ENCODE data around the gene ZNF236. TPM values are rescaled to one million over a fixed set of nuclear protein-coding genes. Genes with fewer than 3 reads are reported as not detected.

The ZNF236 gene
- total and polyA plus RNA-seq, 2 of the 13 experiments (the other 11 are each of a cell fraction or from before 2014, with no cell fraction given), result 3.0 to 7.2 TPM

- ChIA-PET CTCF (ENCODE audit: low intra/inter-chr PET ratio, low total read pairs) (no interaction called here), POLR2A (no interaction called here)
- Histone ChIP-seq H3K27me3 (ENCODE audit: control insufficient read depth in 1 of 2, insufficient read depth in 2 of 2, low read length in 2 of 2) (no peaks in the 10 kb centered on the region; a peak in 1 of 5 replicates), H3K36me3 (replicated peaks in 1 of 2; ENCODE audit: control insufficient read depth in 1 of 2, insufficient read depth in 2 of 2, low read length in 2 of 2) (0 out of 5 replicates have a peak, but pooled peaks cover 0 to 3% of the 10 kb centered on the region in 2 experiments), H4K20me1 (ENCODE audit: insufficient read depth, low read length) (no peaks in the 10 kb centered on the region), H3K27ac (ENCODE audit: extremely low read length, insufficient read depth, low read length) (no peak overlapping the region), H3K4me1 (ENCODE audit: insufficient read depth, low read length) (peaks cover 49% of the 10 kb centered on the region), H3K4me2 (ENCODE audit: low read depth, low read length) (peak overlapping the region; percentile 36; the same call in 1 of the 2 replicates), H2AFZ (ENCODE audit: low read length) (no peak overlapping the region), H3K4me3 (replicated peaks in 1 of 3; ENCODE audit: insufficient read depth in 1 of 3, low read depth in 2 of 3, low read length in 3 of 3) (no peak overlapping the region), H3K9ac (ENCODE audit: insufficient read depth, low read depth, low read length) (no peak overlapping the region), H3K79me2 (ENCODE audit: insufficient read depth, low read length) (peaks cover 28% of the 10 kb centered on the region), H3K9me3 (ENCODE audit: low read length) (no peaks in the 10 kb centered on the region)
- FAIRE-seq, result no peak
- 92% methylated on average over 11 of the region's 11 CpGs for WGBS (ENCODE audit: low lambda C conversion rate)
- intact Hi-C loops (cut with micrococcal nuclease; ENCODE audit: unreplicated experiment), result loop anchor here (2.0 kb wide), 1 partner anchor 17 kb away; no protein-coding TSS in a partner anchor
- in situ Hi-C loops (cut with HindIII; ENCODE audit: extremely low pct_ligation_motif_present, low pct_unique_long_range_greater_than_20kb), result no loop called here
- no peak for ATAC-seq
- no TSS peak for BruUV-seq (replicated peaks)
- DNase-seq (ENCODE audit: low spot score), result no peak
- TF ChIP-seq AFF4 (CRISPR knock-in tag; IDR thresholded peaks at IDR 0.05) (no peak), TOE1 (CRISPR knock-in tag; IDR thresholded peaks at IDR 0.05) (no peak), ZNF441 (CRISPR knock-in tag; IDR thresholded peaks at IDR 0.05; ENCODE audit: borderline replicate concordance) (no peak), MAZ (IDR thresholded peaks at IDR 0.05; ENCODE audit: borderline replicate concordance, low read depth, low read length) (no peak), MAZ (CRISPR knock-in tag; IDR thresholded peaks at IDR 0.05; ENCODE audit: low read depth) (no peak), ATF1 (CRISPR knock-in tag; IDR thresholded peaks at IDR 0.05) (no peak), THAP8 (CRISPR knock-in tag; IDR thresholded peaks at IDR 0.05; ENCODE audit: borderline replicate concordance) (no peak), MAFG (CRISPR knock-in tag; IDR thresholded peaks at IDR 0.05) (no peak)
- TF ChIP-seq, protein P1, sequence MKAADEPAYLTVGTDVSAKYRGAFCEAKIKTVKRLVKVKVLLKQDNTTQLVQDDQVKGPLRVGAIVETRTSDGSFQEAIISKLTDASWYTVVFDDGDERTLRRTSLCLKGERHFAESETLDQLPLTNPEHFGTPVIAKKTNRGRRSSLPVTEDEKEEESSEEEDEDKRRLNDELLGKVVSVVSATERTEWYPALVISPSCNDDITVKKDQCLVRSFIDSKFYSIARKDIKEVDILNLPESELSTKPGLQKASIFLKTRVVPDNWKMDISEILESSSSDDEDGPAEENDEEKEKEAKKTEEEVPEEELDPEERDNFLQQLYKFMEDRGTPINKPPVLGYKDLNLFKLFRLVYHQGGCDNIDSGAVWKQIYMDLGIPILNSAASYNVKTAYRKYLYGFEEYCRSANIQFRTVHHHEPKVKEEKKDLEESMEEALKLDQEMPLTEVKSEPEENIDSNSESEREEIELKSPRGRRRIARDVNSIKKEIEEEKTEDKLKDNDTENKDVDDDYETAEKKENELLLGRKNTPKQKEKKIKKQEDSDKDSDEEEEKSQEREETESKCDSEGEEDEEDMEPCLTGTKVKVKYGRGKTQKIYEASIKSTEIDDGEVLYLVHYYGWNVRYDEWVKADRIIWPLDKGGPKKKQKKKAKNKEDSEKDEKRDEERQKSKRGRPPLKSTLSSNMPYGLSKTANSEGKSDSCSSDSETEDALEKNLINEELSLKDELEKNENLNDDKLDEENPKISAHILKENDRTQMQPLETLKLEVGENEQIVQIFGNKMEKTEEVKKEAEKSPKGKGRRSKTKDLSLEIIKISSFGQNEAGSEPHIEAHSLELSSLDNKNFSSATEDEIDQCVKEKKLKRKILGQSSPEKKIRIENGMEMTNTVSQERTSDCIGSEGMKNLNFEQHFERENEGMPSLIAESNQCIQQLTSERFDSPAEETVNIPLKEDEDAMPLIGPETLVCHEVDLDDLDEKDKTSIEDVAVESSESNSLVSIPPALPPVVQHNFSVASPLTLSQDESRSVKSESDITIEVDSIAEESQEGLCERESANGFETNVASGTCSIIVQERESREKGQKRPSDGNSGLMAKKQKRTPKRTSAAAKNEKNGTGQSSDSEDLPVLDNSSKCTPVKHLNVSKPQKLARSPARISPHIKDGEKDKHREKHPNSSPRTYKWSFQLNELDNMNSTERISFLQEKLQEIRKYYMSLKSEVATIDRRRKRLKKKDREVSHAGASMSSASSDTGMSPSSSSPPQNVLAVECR (CRISPR knock-in tag; IDR thresholded peaks at IDR 0.05; ENCODE audit: borderline replicate concordance), result no peak
- TF ChIP-seq, protein P2, sequence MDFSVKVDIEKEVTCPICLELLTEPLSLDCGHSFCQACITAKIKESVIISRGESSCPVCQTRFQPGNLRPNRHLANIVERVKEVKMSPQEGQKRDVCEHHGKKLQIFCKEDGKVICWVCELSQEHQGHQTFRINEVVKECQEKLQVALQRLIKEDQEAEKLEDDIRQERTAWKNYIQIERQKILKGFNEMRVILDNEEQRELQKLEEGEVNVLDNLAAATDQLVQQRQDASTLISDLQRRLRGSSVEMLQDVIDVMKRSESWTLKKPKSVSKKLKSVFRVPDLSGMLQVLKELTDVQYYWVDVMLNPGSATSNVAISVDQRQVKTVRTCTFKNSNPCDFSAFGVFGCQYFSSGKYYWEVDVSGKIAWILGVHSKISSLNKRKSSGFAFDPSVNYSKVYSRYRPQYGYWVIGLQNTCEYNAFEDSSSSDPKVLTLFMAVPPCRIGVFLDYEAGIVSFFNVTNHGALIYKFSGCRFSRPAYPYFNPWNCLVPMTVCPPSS (IDR thresholded peaks at IDR 0.05), result no peak
- TF ChIP-seq, protein P3, sequence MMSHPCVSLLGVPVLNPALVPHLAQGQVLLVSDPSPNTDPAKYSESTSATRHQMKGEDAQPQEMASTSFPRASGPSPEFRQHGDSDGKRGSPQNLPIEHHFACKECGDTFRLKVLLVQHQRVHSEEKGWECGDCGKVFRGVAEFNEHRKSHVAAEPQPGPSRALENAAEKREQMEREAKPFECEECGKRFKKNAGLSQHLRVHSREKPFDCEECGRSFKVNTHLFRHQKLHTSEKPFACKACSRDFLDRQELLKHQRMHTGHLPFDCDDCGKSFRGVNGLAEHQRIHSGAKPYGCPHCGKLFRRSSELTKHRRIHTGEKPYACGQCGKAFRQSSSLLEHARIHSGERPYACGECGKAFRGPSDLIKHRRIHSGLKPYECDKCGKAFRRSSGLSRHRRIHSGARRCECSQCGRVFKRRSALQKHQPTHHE (CRISPR knock-in tag; IDR thresholded peaks at IDR 0.05; ENCODE audit: borderline replicate concordance), result no peak
Observed at GRCh38 chr18:76819411-76820136, 2.8 kb upstream of the ZNF236 start.
